ENCODE measurements around the gene FBXO15. TPM values are rescaled to one million over a fixed set of nuclear protein-coding genes. Genes with fewer than 3 reads are reported as not detected.

The FBXO15 gene
- total RNA-seq, 1 experiment from 2014 or later, result 2.2 TPM

DNA sequence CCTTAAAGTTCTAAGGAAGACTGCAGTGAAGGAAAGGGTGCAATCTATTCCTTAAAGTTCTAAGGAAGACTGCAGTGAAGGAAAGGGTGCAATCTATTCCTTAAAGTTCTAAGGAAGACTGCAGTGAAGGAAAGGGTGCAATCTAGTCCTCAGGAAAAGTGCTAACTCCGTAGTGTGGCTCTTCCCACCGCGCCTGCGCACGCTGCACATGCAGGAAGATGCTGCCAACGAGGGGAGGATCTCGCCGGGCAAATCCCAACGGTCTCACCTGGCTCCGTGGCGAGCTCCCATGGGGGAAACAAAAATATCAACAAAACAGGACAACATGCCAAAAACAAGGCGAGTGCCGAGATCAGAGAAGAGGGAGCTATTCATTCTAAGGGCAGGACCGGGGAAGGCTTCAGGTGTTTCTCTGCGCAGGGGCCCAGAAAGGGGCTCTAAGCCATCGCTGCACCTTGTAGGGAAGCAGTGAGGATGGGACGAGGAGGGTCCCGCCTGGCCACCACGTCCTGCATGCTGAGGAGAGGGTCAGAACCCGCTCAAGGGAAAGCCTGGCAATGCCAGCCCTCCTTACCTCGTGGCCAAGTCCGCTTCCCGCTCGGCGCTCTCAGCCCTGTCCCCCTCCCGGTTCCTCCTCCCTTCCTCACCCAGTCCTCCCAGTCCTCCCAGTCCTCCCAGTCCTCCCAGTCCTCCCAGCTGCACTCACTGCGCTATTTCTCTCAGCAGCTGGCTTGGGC is 25.2 kb upstream of the FBXO15 start:
- DNase-seq, result no peak

GRCh38 chr18:74171910-74172606 is 24.4 kb upstream of the FBXO15 start:
- ChIA-PET CTCF (no interaction called here), POLR2A (ENCODE audit: unreplicated experiment) (interaction anchor here (0.8 kb wide), 1 partner anchor 14 kb away, joined by 6 read pairs; no protein-coding TSS in a partner anchor)
- H3F3A ChIP-seq (ENCODE audit: insufficient read depth, low read depth), result no peaks in the 10 kb centered on the region
- no peaks in the 10 kb centered on the region for H3K9me2 ChIP-seq (ENCODE audit: insufficient read depth)
- H3K4me2 ChIP-seq, result peak overlapping the region; percentile 64
- no peak for DNase-seq
- TF ChIP-seq, protein P1, sequence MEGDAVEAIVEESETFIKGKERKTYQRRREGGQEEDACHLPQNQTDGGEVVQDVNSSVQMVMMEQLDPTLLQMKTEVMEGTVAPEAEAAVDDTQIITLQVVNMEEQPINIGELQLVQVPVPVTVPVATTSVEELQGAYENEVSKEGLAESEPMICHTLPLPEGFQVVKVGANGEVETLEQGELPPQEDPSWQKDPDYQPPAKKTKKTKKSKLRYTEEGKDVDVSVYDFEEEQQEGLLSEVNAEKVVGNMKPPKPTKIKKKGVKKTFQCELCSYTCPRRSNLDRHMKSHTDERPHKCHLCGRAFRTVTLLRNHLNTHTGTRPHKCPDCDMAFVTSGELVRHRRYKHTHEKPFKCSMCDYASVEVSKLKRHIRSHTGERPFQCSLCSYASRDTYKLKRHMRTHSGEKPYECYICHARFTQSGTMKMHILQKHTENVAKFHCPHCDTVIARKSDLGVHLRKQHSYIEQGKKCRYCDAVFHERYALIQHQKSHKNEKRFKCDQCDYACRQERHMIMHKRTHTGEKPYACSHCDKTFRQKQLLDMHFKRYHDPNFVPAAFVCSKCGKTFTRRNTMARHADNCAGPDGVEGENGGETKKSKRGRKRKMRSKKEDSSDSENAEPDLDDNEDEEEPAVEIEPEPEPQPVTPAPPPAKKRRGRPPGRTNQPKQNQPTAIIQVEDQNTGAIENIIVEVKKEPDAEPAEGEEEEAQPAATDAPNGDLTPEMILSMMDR (conservative IDR thresholded peaks at IDR 0.05), result no peak
- TF ChIP-seq EZH2 (IDR thresholded peaks at IDR 0.05; ENCODE audit: low read depth), result no peak
- intact Hi-C loops (cut with micrococcal nuclease; ENCODE audit: unreplicated experiment), result no loop called here
- H3K27me3 ChIP-seq (ENCODE audit: insufficient read depth, low read depth), result peaks cover 42% of the 10 kb centered on the region
- H4K20me1 ChIP-seq (ENCODE audit: insufficient read depth), result no peaks in the 10 kb centered on the region
- no peaks in the 10 kb centered on the region for H3K4me1 ChIP-seq (replicated peaks; ENCODE audit: insufficient read depth)
- H3K79me2 ChIP-seq (ENCODE audit: low read depth), result no peaks in the 10 kb centered on the region
- no peaks in the 10 kb centered on the region for H3K36me3 ChIP-seq (ENCODE audit: low read depth)
- no TSS peak for BruUV-seq (replicated peaks)
- peak overlapping the region; percentile 83 for H2AFZ ChIP-seq
- H3K27ac ChIP-seq, result no peak overlapping the region
- H3K9me3 ChIP-seq (ENCODE audit: insufficient read depth, low read depth), result no peaks in the 10 kb centered on the region
- peak overlapping the region; percentile 49 for H3K4me3 ChIP-seq

More for the DNA sequence above, 25.2 kb upstream of the FBXO15 start:
- H3K79me2 ChIP-seq (ENCODE audit: low read depth), result no peaks in the 10 kb centered on the region
- H2AFZ ChIP-seq, result no peak overlapping the region
- no peak overlapping the region for H3K27ac ChIP-seq
- H3K4me3 ChIP-seq, result no peak overlapping the region; the same call in 1 of the 2 replicates
- CTCF ChIA-PET, result no interaction called here
- no peaks in the 10 kb centered on the region for H4K20me1 ChIP-seq (ENCODE audit: insufficient read depth)
- intact Hi-C loops (cut with micrococcal nuclease; ENCODE audit: unreplicated experiment), result no loop called here
- peaks cover 50% of the 10 kb centered on the region for H3K27me3 ChIP-seq (ENCODE audit: insufficient read depth, low read depth)
- TF ChIP-seq EZH2 (IDR thresholded peaks at IDR 0.05; ENCODE audit: low read depth), result no peak
- TF ChIP-seq, protein P1 (conservative IDR thresholded peaks at IDR 0.05), result no peak
- no peaks in the 10 kb centered on the region for H3K36me3 ChIP-seq (ENCODE audit: low read depth)
- no peaks in the 10 kb centered on the region for H3K4me1 ChIP-seq (replicated peaks; ENCODE audit: insufficient read depth)
- H3K4me2 ChIP-seq, result peak overlapping the region; percentile 64
- no peaks in the 10 kb centered on the region for H3F3A ChIP-seq (ENCODE audit: insufficient read depth, low read depth)
- H3K9me2 ChIP-seq (ENCODE audit: insufficient read depth), result no peaks in the 10 kb centered on the region
- H3K9me3 ChIP-seq (ENCODE audit: insufficient read depth, low read depth), result no peaks in the 10 kb centered on the region
- POLR2A ChIA-PET (ENCODE audit: unreplicated experiment), result interaction anchor here (0.8 kb wide), 1 partner anchor 15 kb away, joined by 6 read pairs; no protein-coding TSS in a partner anchor
- BruUV-seq (replicated peaks), result no TSS peak

GRCh38 chr18:74166386-74166785 is 18.8 kb upstream of the FBXO15 start:
- POLR2A ChIA-PET (ENCODE audit: unreplicated experiment), result no interaction called here

More at GRCh38 chr18:74166386-74166785, 18.8 kb upstream of the FBXO15 start:
- Histone ChIP-seq H4K20me1 (ENCODE audit: insufficient read depth) (no peaks in the 10 kb centered on the region), H3K9me2 (ENCODE audit: insufficient read depth) (no peaks in the 10 kb centered on the region), H3F3A (ENCODE audit: insufficient read depth, low read depth) (no peaks in the 10 kb centered on the region), H3K79me2 (ENCODE audit: low read depth) (no peaks in the 10 kb centered on the region), H3K4me1 (replicated peaks; ENCODE audit: insufficient read depth) (no peaks in the 10 kb centered on the region), H3K36me3 (ENCODE audit: low read depth) (no peaks in the 10 kb centered on the region), H3K4me3 (no peak overlapping the region), H3K4me2 (no peak overlapping the region), H2AFZ (no peak overlapping the region), H3K27ac (no peak overlapping the region), H3K27me3 (ENCODE audit: insufficient read depth, low read depth) (peaks cover 19% of the 10 kb centered on the region), H3K9me3 (ENCODE audit: insufficient read depth, low read depth) (no peaks in the 10 kb centered on the region)
- intact Hi-C loops (cut with micrococcal nuclease; ENCODE audit: unreplicated experiment), result no loop called here
- DNase-seq, result no peak
- CTCF ChIA-PET, result no interaction called here
- no TSS peak for BruUV-seq (replicated peaks)
- TF ChIP-seq, protein P1 (conservative IDR thresholded peaks at IDR 0.05), result no peak
- no peak for TF ChIP-seq EZH2 (IDR thresholded peaks at IDR 0.05; ENCODE audit: low read depth)

Measured in PC-9 (cell line).